ENCODE measurements around the gene TMEM30A. TPM values are rescaled to one million over a fixed set of nuclear protein-coding genes. Genes with fewer than 3 reads are reported as not detected.

The TMEM30A gene
- total RNA-seq, 4 donors from 2014 or later = 62.4 to 101 (median 76.9) TPM

DNA sequence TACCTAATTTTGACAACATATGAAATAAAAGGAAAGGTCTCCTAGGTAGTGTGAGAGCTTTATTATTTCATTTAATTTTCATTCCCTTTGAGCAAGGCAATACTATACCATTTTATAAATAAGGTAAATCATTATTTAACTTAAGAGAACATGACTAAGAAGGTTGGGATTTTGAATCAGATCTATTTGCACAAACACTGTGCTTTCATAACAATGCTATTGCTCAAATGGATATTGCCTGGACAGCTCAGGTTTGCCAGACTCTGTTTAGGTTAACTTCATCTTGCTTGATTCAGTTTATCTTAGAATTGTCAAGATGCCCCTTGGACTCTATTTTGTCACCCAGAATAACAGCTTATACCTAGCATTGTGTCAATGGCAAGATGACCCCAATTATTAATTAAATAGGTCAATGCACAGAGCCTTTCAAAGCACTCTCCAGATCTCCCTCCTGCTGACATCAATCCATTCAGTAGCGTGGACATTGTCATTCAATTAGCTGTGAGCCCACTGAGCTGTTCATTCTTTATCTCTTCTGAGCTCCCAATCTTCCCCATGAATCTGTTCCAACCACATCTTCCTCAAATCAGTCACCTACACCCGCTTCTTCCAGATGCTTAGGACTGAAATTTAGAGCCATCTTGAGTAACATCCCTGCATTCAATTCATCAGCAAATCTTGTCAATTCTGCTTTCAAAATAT lies 42.1 kb upstream of the TMEM30A start:
- Histone ChIP-seq H3K27ac (no peak overlapping the region), H3K36me3 (no peaks in the 10 kb centered on the region), H3K9me3 (no peaks in the 10 kb centered on the region), H3K4me1 (no peaks in the 10 kb centered on the region), H3K27me3 (no peaks in the 10 kb centered on the region), H3K4me3 (no peak overlapping the region)
- DNase-seq (ENCODE audit: low spot score in 2 of 2) = no peak
- no peak for TF ChIP-seq EP300 (IDR thresholded peaks at IDR 0.05)
- TF ChIP-seq, protein P1, sequence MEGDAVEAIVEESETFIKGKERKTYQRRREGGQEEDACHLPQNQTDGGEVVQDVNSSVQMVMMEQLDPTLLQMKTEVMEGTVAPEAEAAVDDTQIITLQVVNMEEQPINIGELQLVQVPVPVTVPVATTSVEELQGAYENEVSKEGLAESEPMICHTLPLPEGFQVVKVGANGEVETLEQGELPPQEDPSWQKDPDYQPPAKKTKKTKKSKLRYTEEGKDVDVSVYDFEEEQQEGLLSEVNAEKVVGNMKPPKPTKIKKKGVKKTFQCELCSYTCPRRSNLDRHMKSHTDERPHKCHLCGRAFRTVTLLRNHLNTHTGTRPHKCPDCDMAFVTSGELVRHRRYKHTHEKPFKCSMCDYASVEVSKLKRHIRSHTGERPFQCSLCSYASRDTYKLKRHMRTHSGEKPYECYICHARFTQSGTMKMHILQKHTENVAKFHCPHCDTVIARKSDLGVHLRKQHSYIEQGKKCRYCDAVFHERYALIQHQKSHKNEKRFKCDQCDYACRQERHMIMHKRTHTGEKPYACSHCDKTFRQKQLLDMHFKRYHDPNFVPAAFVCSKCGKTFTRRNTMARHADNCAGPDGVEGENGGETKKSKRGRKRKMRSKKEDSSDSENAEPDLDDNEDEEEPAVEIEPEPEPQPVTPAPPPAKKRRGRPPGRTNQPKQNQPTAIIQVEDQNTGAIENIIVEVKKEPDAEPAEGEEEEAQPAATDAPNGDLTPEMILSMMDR (IDR thresholded peaks at IDR 0.05) = no peak
- no peak for TF ChIP-seq POLR2A (IDR thresholded peaks at IDR 0.05)
- 73 to 81% methylated on average over 2 of the region's 2 CpGs for WGBS, 2 donors

DNA sequence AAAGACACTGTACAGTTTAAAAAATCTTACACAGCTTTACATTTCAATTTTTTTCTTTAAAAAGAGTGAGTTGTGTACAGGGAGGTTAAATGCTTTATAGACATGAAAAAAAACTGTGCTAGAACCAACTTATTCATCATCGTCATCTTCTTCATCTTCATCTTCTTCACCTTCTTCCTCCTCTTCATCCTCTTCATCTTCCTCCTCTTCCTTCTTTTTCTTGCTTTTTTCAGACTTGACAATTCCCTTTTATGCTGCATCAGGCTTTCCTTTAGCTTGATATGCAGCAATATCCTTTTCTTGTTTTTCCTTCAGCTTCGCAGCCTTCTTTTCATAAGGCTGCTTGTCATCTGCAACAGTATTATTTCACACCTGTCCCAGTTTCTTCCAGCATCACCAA lies 34.3 kb upstream of the TMEM30A start:
- DNase-seq (ENCODE audit: low spot score in 2 of 2) = no peak
- H3K9me3 ChIP-seq = no peaks in the 10 kb centered on the region
- H3K36me3 ChIP-seq = no peaks in the 10 kb centered on the region
- WGBS, 2 donors = 72 to 100% methylated on average over 2 of the region's 2 CpGs
- H3K4me1 ChIP-seq = peaks cover 0 to 7% (median 0%) of the 10 kb centered on the region in 4 donors
- H3K4me3 ChIP-seq = no peak overlapping the region
- TF ChIP-seq POLR2A (IDR thresholded peaks at IDR 0.05) = no peak
- TF ChIP-seq EP300 (IDR thresholded peaks at IDR 0.05) = no peak
- TF ChIP-seq, protein P1 (IDR thresholded peaks at IDR 0.05) = no peak
- no peak overlapping the region for H3K27ac ChIP-seq
- no peaks in the 10 kb centered on the region for H3K27me3 ChIP-seq

DNA sequence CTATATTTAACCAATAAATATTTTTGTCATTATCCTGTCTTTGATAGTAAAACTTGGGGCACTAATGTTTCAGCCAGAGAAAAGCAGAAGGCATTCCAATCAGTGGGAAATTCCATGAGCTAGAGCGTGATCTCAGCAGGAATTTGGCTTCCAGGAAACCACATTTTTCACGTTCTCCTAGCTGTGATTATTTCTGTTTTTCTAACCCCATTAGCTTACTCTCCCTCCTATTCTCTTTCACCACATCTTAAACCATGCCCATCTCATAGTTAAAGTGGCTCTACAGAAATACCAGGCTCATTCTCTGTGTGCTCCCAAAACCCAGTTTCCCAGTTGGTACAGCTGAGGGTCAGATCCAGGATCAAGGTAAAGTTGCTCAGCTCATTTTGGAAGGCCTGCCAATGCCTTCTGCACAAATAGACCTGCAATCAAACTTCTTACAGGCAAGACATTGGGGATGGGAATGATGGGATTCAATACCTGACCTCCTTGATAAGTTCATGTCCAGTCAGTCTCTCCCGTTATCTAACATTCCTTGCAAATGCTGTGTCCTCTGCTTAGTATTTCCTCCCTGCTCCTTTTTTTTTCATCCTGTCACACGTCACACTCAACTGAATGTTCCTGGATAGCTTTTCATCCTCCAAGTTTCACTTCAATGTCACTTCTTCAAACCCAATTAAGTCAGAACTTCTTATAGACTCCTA lies 33.1 kb upstream of the TMEM30A start:
- 49 to 50% methylated on average over 4 of the region's 4 CpGs for WGBS, 2 donors
- peaks cover 0 to 7% (median 0%) of the 10 kb centered on the region in 4 donors for H3K4me1 ChIP-seq
- no peaks in the 10 kb centered on the region for H3K9me3 ChIP-seq
- no peak overlapping the region for H3K4me3 ChIP-seq
- no peaks in the 10 kb centered on the region for H3K27me3 ChIP-seq
- no peak overlapping the region for H3K27ac ChIP-seq
- TF ChIP-seq, protein P1 (IDR thresholded peaks at IDR 0.05) = no peak
- no peak for TF ChIP-seq EP300 (IDR thresholded peaks at IDR 0.05)
- no peak for TF ChIP-seq POLR2A (IDR thresholded peaks at IDR 0.05)
- no peaks in the 10 kb centered on the region for H3K36me3 ChIP-seq
- no peak for DNase-seq (ENCODE audit: low spot score in 2 of 2)

DNA sequence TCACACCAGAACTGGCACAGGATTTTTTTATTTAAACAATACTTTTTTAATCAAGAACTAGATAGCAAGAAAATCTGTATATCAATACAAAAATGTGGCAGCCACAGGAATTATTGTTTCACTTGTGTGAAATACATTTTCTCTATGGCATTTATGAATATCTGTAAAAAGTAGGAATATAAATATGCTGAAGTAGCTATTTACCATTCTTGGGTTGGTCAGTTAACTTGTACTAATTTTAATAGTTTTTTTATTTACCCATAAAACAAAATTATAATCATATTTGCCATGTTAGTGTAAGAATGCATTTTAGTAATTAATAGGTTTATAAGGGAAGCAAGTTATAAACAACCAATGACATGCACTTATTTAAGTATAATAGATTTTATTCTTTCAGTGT lies 31.4 kb upstream of the TMEM30A start:
- TF ChIP-seq, protein P1 (IDR thresholded peaks at IDR 0.05) = no peak
- TF ChIP-seq EP300 (IDR thresholded peaks at IDR 0.05) = no peak
- no peak for TF ChIP-seq POLR2A (IDR thresholded peaks at IDR 0.05)
- peaks cover 0 to 7% (median 0%) of the 10 kb centered on the region in 4 donors for H3K4me1 ChIP-seq
- no peaks in the 10 kb centered on the region for H3K36me3 ChIP-seq
- H3K27me3 ChIP-seq = no peaks in the 10 kb centered on the region
- no peak for DNase-seq (ENCODE audit: low spot score in 2 of 2)
- H3K4me3 ChIP-seq = no peak overlapping the region
- H3K27ac ChIP-seq = no peak overlapping the region
- H3K9me3 ChIP-seq = no peaks in the 10 kb centered on the region

DNA sequence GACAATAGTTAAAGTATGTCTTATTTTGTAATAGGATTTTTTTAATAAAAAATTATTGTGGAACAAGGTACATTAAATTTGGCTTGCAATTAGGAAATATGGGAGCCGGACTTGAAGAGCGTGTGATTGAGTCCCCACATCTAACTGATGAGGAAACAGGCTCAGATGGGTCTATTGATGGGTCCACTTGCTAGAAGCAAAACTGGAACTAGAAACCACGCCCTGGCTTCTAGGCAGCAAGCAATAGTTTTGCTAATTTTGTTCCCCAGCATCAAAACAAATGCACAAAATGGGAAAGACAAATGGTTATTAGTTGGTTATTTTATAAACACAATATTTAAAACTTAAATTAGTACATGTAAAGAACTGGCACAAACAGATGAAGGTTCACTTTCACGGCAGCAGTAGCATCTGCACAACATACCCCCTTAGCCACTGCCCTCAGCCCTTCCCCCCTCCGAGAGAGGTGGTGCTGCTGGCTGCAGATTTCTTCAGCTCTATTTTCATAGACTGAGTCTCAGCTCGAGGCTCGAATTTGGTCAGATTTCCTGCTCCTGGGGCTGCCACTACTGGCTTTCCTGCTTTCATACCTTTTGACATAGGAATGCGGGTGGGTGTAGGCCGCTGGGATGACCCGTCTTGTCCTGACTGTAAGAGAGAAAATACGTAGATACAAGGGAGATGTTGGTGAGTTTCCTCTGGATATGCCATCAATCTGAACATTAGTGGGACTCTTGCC lies 23.8 kb upstream of the TMEM30A start:
- H3K27me3 ChIP-seq = no peaks in the 10 kb centered on the region
- 68 to 76% methylated on average over 11 of the region's 11 CpGs for WGBS, 2 donors
- no peak for DNase-seq (ENCODE audit: low spot score in 2 of 2)
- H3K27ac ChIP-seq = no peak overlapping the region
- H3K4me1 ChIP-seq = no peaks in the 10 kb centered on the region
- no peak overlapping the region for H3K4me3 ChIP-seq
- no peaks in the 10 kb centered on the region for H3K36me3 ChIP-seq
- H3K9me3 ChIP-seq = peaks cover 0 to 2% (median 0%) of the 10 kb centered on the region in 4 donors
- TF ChIP-seq, protein P1 (IDR thresholded peaks at IDR 0.05) = no peak
- no peak for TF ChIP-seq POLR2A (IDR thresholded peaks at IDR 0.05)
- no peak for TF ChIP-seq EP300 (IDR thresholded peaks at IDR 0.05)

Measured in tibial nerve (tissue), 4 donors.